ENCODE measurements around the gene CHST11.

CHST11 gene

DNA sequence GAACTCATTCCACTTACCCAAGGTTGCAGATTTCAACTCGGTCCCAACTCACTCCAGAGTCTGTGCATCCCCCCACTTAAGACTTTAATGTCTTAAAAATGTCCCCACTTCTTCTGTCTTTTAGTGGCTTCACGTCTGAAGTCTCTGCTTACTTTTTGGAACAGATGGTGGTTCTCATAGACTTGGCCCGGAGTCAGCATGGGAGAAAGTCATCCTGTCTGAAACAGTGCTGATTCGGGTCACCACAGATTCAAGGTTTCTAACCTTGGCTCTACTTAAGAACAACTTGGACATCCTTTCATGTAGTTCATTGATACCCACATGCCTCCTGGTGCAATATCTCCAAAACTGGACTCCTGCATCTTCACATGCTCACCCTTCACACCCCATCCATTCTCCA lies 26.0 kb downstream of the CHST11 start:
- no peak for DNase-seq

GRCh38 chr12:104484079-104484478 lies 27.3 kb downstream of the CHST11 start:
- DNase-seq: no peak

GRCh38 chr12:104485651-104486362 lies 29.1 kb downstream of the CHST11 start:
- no peak for DNase-seq

GRCh38 chr12:104486363-104486750 lies 29.6 kb downstream of the CHST11 start:
- DNase-seq: no peak

- DNase-seq: no peak
These were observed 30.4 kb downstream of the CHST11 start for GRCh38 chr12:104486943-104487819.

GRCh38 chr12:104488374-104488773 lies 31.6 kb downstream of the CHST11 start:
- DNase-seq: no peak

DNA sequence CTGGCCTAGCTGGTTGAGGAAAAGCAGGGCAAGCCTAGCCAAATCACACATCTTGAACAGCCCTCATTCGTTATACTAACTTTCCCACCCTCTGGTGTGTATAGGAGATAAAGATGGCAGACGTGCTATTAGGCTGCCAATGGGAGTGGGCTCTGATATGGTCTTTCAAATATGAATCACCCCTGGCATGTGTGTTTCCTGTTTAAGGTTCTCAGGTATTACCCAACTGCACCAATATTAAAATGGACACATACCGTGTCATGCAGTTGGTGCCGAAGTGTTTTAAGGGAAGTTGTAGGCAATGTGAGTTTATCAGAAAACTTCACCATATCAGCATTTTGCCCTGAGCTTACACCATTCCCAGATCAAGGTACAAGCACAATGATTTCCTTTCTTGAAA lies 33.4 kb downstream of the CHST11 start:
- peak; percentile 51 for DNase-seq

GRCh38 chr12:104490850-104491249 lies 34.1 kb downstream of the CHST11 start:
- DNase-seq: no peak

- DNase-seq: peak; percentile 32 to 49
These were observed 36.7 kb downstream of the CHST11 start for GRCh38 chr12:104493496-104493895.

DNA sequence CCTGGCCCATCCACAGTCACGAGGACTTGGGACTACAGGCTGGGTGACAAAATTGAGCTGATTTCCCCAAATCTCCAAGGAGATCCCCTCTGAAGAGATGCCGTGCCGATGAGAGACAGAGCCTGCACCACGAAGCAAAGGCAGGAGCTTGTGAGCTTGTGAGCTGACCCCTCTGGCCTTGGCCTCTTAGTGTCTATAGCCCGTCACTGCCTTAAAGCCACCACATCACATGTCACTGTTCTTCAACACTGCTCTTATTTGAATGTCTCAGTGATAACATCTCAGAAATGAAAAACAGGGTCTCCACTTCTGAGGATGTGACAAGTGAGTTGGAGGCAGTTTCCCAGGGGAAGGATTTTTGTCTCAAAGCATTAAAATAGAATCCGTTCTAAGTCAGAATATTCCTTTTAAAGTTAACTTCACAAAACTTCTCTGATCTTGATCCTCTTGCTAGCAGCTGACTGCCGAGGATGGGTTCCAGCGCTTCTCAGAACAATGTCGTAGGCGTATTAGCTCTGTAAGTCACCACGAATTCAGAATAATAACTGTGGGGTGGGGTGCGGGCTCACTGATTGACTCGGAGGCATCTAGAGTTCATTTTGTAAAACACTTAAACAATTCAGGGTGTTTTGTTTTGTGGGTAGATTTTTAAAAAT lies 37.5 kb downstream of the CHST11 start:
- DNase-seq: peak; percentile 30 to 70

- DNase-seq: no peak
These were observed 38.0 kb downstream of the CHST11 start for GRCh38 chr12:104494793-104495158.

- no peak for DNase-seq
These were observed 39.0 kb downstream of the CHST11 start for GRCh38 chr12:104495786-104496185.

GRCh38 chr12:104496336-104496735 lies 39.6 kb downstream of the CHST11 start:
- no peak for DNase-seq

GRCh38 chr12:104498211-104498801 lies 41.6 kb downstream of the CHST11 start:
- no peak for DNase-seq

GRCh38 chr12:104499668-104500332 lies 43.1 kb downstream of the CHST11 start:
- no peak for DNase-seq

GRCh38 chr12:104501115-104501514 lies 44.4 kb downstream of the CHST11 start:
- no peak for DNase-seq

- no peak for DNase-seq
These were observed 44.9 kb downstream of the CHST11 start for GRCh38 chr12:104501660-104502059.

- no peak for DNase-seq
These were observed 45.5 kb downstream of the CHST11 start for GRCh38 chr12:104502217-104502616.

GRCh38 chr12:104502638-104503037 lies 45.9 kb downstream of the CHST11 start:
- no peak for DNase-seq

GRCh38 chr12:104503191-104503590 lies 46.4 kb downstream of the CHST11 start:
- DNase-seq: no peak

GRCh38 chr12:104504146-104504545 lies 47.4 kb downstream of the CHST11 start:
- DNase-seq: no peak

- no peak for DNase-seq
These were observed 48.5 kb downstream of the CHST11 start for GRCh38 chr12:104505095-104505818.
